Motor neuron (in vitro differentiated cells): ENCODE data around the gene LYSMD1. TPM values are rescaled to one million over a fixed set of nuclear protein-coding genes. Genes with fewer than 3 reads are reported as not detected.

ENCODE experiments used
- ATAC-seq, 8 experiments: fragments of 200-7000 bp; cut with Tn5 transposase; replicated peaks in 6 of 8; 2 replicates each; pipeline ENCODE4 v1.8.0; 2021; ENCODE audit warnings: mild to moderate bottlenecking in 8 of 8, moderate library complexity in 8 of 8
- H3K27ac ChIP-seq, 2 donors: fragments of 250-450 bp; sonication (Bioruptor Pico); 2 replicates each; pipeline ENCODE4 v1.9.0; 2021; ENCODE audit warnings: antibody characterized with exemption in 2 of 2, mild to moderate bottlenecking in 2 of 2, moderate library complexity in 1 of 2
- H3K4me1 ChIP-seq, 2 donors: fragments of 250-450 bp; sonication (Bioruptor Pico); replicated peaks in 1 of 2; 2 replicates each; pipeline ENCODE4 v1.6.1; 2021; ENCODE audit warnings: antibody characterized with exemption in 2 of 2, mild to moderate bottlenecking in 2 of 2, moderate library complexity in 1 of 2
- H3K4me3 ChIP-seq, 5 donors: fragments of 250-450 bp; sonication (Bioruptor Pico); 2 replicates each; pipeline ENCODE4 v1.9.0; 2021; ENCODE audit warnings: antibody characterized with exemption in 5 of 5, mild to moderate bottlenecking in 5 of 5, moderate library complexity in 4 of 5
- WGBS, 10 experiments: fragments of 450-650 bp; shearing (Covaris generic); methylation state at CpG; one replicate each; pipeline ENCODE4 v1.0.0; 2022; 5-methylcytosine and 5-hydroxymethylcytosine counted together
- in situ Hi-C, 9 experiments: fragments of 400-800 bp; cut with MboI; loops; one replicate each; pipeline ENCODE4 v1.15.0; 2021; ENCODE audit warnings: low sequenced_read_pairs in 9 of 9, low pct_unique_long_range_greater_than_20kb in 2 of 9; ENCODE audit not compliant: unreplicated experiment in 9 of 9
- total RNA-seq, 8 experiments: library from RNA; unstranded; fragments of 300-600 nt; gene quantifications; 2 replicates each; pipeline versions ENCODE4 v1.2.3 to v1.2.4, GENCODE V29; 2022

Gene LYSMD1
- total RNA-seq, 8 experiments from 2014 or later = 4.4 to 31.2 (median 18.1) TPM

DNA sequence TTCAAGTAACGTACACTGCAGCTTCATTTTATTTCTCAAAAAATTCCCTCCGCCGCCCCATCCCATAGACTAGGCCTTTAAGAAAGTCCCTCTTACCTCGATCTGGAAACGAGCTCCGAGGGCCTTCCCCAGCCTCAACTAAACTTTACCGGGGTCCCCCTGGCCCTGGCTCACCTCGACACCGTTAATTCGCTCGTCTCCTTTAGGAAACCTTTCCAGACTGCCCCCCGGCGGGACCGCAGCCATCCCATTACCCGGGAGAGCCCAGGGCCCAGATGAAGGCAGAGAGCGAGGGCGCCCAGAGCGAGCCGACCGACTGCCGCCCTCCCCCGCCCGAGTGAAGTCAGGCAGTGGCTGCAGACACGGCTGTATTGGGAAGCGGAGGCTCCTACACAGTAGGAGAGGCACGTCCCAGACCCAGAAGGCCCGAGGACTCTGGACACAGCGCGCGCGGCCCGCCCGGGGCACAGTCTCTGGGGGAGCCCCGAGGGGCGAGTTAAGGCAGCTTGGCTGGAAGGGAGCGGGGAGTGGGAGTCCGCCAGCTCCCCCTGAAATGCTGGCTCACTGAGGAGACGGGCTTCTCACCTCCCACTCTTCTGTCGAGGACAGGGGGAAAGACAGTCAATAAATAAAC is 33.9 kb downstream of the LYSMD1 start:
- in situ Hi-C loops = no loop called here
- Histone ChIP-seq H3K4me3 (peak overlapping the region; percentile 11 to 28 (median 22)), H3K27ac (no peak overlapping the region), H3K4me1 (peaks cover 8 to 15% of the 10 kb centered on the region in 2 donors)
- peak in 7 of 8 experiments; percentile 3 to 62 (median 53) for ATAC-seq
- 10 to 83% (median 27%) methylated on average over 3 to 13 of the region's 39 CpGs; no CpG with 5 or more reads in 1 of the 10 experiments for WGBS, 10 experiments

DNA sequence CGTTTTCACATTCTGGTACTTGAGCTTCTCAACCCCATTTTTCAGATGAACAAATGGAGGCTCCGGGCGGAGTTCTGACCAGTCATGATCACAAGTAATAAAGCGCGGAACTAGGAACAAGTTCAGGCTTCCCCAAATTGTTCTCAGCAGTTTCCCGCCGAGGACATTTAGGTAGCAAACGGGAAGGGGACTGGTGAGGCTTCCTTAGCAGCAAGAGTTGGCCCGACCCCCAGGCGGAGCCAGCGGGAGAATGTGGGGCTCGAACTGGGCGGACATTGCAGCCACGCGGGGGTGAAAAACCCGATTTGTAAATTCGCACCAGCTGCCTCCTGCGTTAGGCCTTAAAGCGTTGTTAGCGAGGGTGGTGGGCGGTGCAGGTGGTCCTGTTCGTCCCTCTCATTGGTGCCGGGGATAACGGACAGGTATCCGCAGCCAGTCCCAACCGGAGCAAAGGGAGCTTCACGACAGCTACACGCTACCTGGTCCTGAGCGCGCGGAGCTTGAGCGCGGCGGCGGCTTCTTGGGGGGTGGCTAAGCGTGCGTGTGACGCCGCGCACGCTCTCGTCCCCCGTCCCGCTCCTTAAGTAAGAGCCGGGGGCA is 34.6 kb downstream of the LYSMD1 start:
- H3K27ac ChIP-seq = no peak overlapping the region
- in situ Hi-C loops = no loop called here
- ATAC-seq = peak; percentile 83 to 99 (median 96)

DNA sequence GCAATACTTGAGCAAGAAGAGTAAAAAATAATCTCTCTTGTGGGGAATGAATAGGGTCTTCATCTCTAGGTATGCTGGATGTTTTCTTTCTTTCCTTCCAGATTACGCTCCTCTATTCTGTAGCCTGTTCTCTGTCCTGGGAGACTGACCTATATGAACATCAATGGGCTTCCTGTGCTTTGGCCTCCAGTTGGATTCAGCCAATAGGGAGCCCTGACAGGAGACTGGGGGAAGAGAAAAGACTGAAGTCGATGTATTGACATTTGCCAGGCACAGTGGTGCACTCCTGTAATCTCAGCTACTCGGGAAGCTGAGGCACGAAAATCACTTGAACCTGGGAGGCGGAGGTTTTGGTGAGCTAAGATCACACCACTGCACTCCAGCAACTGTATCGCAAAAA is 36.9 kb downstream of the LYSMD1 start:
- no peak for ATAC-seq
- Histone ChIP-seq H3K4me1 (peaks cover 8 to 15% of the 10 kb centered on the region in 2 donors), H3K4me3 (no peak overlapping the region), H3K27ac (no peak overlapping the region)
- in situ Hi-C loops = no loop called here
- WGBS, 10 experiments = 29 to 96% (median 75%) methylated on average over 1 to 6 of the region's 6 CpGs; no CpG with 5 or more reads in 1 of the 10 experiments

More for the DNA sequence above, 34.6 kb downstream of the LYSMD1 start:
- Histone ChIP-seq H3K4me1 (peaks cover 8 to 15% of the 10 kb centered on the region in 2 donors), H3K4me3 (peak overlapping the region; percentile 11 to 28 (median 22))
- 0 to 100% (median 37%) methylated on average over 1 to 37 of the region's 45 CpGs for WGBS, 10 experiments

DNA sequence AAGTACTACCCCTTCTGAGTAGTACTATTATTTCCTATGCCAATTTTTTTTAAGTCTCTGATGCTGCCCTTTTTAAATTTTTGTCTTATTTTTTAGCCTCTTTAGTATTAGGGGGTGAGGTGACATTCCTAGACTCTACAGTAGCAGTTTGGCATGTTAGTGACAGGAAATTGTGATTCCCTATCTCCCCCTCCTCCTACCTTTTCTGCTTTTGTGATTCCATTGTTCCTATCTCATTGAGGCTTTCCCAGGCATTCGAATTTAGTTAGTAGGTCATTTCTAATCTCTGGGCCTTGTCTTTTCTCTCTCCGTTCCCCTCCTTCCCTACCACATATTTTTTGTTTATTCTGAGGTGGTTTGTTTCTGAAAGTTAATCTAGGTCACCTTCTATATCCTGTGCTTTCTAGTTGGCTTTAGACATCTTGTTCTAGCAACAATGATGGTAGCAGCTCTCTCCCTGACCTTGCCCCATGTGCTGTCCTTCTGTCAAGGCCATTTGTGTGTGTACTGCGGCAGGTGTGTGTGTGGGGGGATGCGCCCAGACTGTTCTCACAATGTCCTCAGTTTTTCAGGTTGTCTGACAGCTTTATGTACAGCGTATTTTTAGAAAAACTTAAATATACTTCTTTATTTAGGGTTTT is 40.8 kb downstream of the LYSMD1 start:
- Histone ChIP-seq H3K27ac (no peak overlapping the region), H3K4me3 (no peak overlapping the region), H3K4me1 (no peaks in the 10 kb centered on the region)
- no peak for ATAC-seq
- 0 to 100% (median 73%) methylated on average over 1 to 5 of the region's 5 CpGs for WGBS, 10 experiments
- in situ Hi-C loops = no loop called here

DNA sequence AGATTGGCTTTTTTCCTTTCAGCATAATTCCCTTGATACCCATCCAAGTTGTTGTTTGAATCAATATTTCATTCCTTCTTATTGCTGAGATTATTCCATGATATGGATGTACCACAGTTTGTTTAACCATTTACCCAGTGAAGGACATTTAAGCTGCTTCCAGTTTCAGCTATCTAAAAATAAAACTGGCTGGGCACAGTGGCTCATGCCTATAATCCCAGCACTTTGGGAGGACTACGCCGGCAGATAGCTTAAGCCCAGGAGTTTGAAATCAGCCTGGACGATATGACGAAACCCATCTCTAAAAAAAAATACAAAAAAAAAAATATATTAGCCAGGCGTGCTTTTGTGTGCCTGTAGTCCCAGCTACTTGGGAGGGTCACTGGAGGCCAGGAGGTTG is 51.8 kb downstream of the LYSMD1 start:
- Histone ChIP-seq H3K4me3 (no peak overlapping the region), H3K4me1 (no peaks in the 10 kb centered on the region), H3K27ac (no peak overlapping the region)
- 92 to 100% (median 97%) methylated on average over 3 to 5 of the region's 5 CpGs; no CpG with 5 or more reads in 2 of the 10 experiments for WGBS, 10 experiments
- in situ Hi-C loops = no loop called here
- no peak for ATAC-seq

Other genes with a start within 250 kb of the LYSMD1 start
- gene SETDB1, start 239.5 kb downstream of the LYSMD1 start, total RNA-seq = 10 to 100 TPM; 29.6 to 75.6 (median 58.1) TPM
- gene CERS2, start 191.1 kb downstream of the LYSMD1 start, total RNA-seq = 100 to 1,000 TPM in 4 of 8 experiments, 10 to 100 TPM in 4; 46.1 to 116 (median 96.6) TPM
- 1 to 10 TPM in 5 of 8 experiments, under 1 TPM in 3; 0.54 to 1.7 (median 1.3) TPM for gene ANXA9, start 183.6 kb downstream of the LYSMD1 start, total RNA-seq
- 10 to 100 TPM in 7 of 8 experiments, 1 to 10 TPM in 1; 7.5 to 22.7 (median 19.0) TPM for gene MINDY1, start 159.0 kb downstream of the LYSMD1 start, total RNA-seq
- 10 to 100 TPM; 10.5 to 30.2 (median 24.1) TPM for gene PRUNE1, start 157.5 kb downstream of the LYSMD1 start, total RNA-seq
- 1 to 10 TPM in 4 of 8 experiments, under 1 TPM in 4; 0.18 to 1.6 (median 1.1) TPM for gene BNIPL, start 129.3 kb downstream of the LYSMD1 start, total RNA-seq
- gene C1orf56, start 118.2 kb downstream of the LYSMD1 start, total RNA-seq = 10 to 100 TPM in 1 of 8 experiments, 1 to 10 TPM in 7; 3.9 to 10.3 (median 7.8) TPM
- 10 to 100 TPM; 34.9 to 68.9 (median 52.4) TPM for gene CDC42SE1, start 106.3 kb downstream of the LYSMD1 start, total RNA-seq
- 100 to 1,000 TPM in 4 of 8 experiments, 10 to 100 TPM in 2, 1 to 10 TPM in 2; 3.3 to 201 (median 110) TPM for gene MLLT11, start 105.5 kb downstream of the LYSMD1 start, total RNA-seq
- 10 to 100 TPM in 2 of 8 experiments, 1 to 10 TPM in 6; 4.2 to 20.5 (median 6.1) TPM for gene GABPB2, start 95.1 kb downstream of the LYSMD1 start, total RNA-seq
- 10 to 100 TPM in 5 of 8 experiments, 1 to 10 TPM in 3; 1.0 to 33.6 (median 15.4) TPM for gene SEMA6C, start 19.3 kb downstream of the LYSMD1 start, total RNA-seq
- 1 to 10 TPM in 3 of 8 experiments, under 1 TPM in 5; 0.25 to 1.6 (median 0.55) TPM for gene TNFAIP8L2, start 9.3 kb downstream of the LYSMD1 start, total RNA-seq
- 100 to 1,000 TPM in 2 of 8 experiments, 10 to 100 TPM in 6; 41.0 to 115 (median 77.1) TPM for gene SCNM1, start 242 bp upstream of the LYSMD1 start, total RNA-seq
- gene TMOD4, start 10.1 kb upstream of the LYSMD1 start, total RNA-seq = 1 to 10 TPM in 3 of 8 experiments, under 1 TPM in 3, not detected in 2; 0.27 to 2.0 (median 0.96) TPM
- 100 to 1,000 TPM in 3 of 8 experiments, 10 to 100 TPM in 5; 34.2 to 146 (median 83.1) TPM for gene VPS72, start 24.3 kb upstream of the LYSMD1 start, total RNA-seq
- gene PIP5K1A, start 32.6 kb upstream of the LYSMD1 start, total RNA-seq = 100 to 1,000 TPM in 1 of 8 experiments, 10 to 100 TPM in 7; 44.2 to 113 (median 62.5) TPM
- gene PSMD4, start 88.8 kb upstream of the LYSMD1 start, total RNA-seq = 100 to 1,000 TPM; 187 to 376 (median 247) TPM
- gene ZNF687, start 116.4 kb upstream of the LYSMD1 start, total RNA-seq = 10 to 100 TPM in 7 of 8 experiments, 1 to 10 TPM in 1; 8.9 to 33.2 (median 21.9) TPM
- gene PI4KB, start 161.5 kb upstream of the LYSMD1 start, total RNA-seq = 10 to 100 TPM; 45.0 to 64.7 (median 55.6) TPM
- 100 to 1,000 TPM in 1 of 8 experiments, 10 to 100 TPM in 7; 21.2 to 107 (median 37.7) TPM for gene RFX5, start 181.3 kb upstream of the LYSMD1 start, total RNA-seq
- gene SELENBP1, start 206.8 kb upstream of the LYSMD1 start, total RNA-seq = 100 to 1,000 TPM in 1 of 8 experiments, 10 to 100 TPM in 3, 1 to 10 TPM in 4; 1.4 to 135 (median 11.7) TPM
- 100 to 1,000 TPM; 299 to 475 (median 369) TPM for gene PSMB4, start 233.7 kb upstream of the LYSMD1 start, total RNA-seq